ENCODE data around the gene PDE7B.

Gene PDE7B

GRCh38 chr6:136153707-136154375 lies 302.3 kb downstream of the PDE7B start:
- no peak for DNase-seq (ENCODE audit: low read depth)

GRCh38 chr6:136155191-136155590 lies 303.7 kb downstream of the PDE7B start:
- DNase-seq (ENCODE audit: low read depth) = no peak

- DNase-seq (ENCODE audit: low read depth) = no peak
Measured at GRCh38 chr6:136157743-136158142, 306.2 kb downstream of the PDE7B start.

- no peak for DNase-seq (ENCODE audit: low read depth)
Measured at GRCh38 chr6:136158387-136158821, 306.9 kb downstream of the PDE7B start.

- no peak for DNase-seq (ENCODE audit: low read depth)
Measured at GRCh38 chr6:136158971-136159370, 307.5 kb downstream of the PDE7B start.

GRCh38 chr6:136160250-136160649 lies 308.7 kb downstream of the PDE7B start:
- DNase-seq (ENCODE audit: low read depth) = no peak

GRCh38 chr6:136161950-136162349 lies 310.4 kb downstream of the PDE7B start:
- no peak for DNase-seq (ENCODE audit: low read depth)

- no peak for DNase-seq (ENCODE audit: low read depth)
Measured at GRCh38 chr6:136163260-136163659, 311.8 kb downstream of the PDE7B start.

GRCh38 chr6:136166815-136167214 lies 315.3 kb downstream of the PDE7B start:
- no peak for DNase-seq (ENCODE audit: low read depth)

- DNase-seq (ENCODE audit: low read depth) = no peak
Measured at GRCh38 chr6:136169394-136170148, 318.1 kb downstream of the PDE7B start.

GRCh38 chr6:136171231-136171630 lies 319.7 kb downstream of the PDE7B start:
- DNase-seq (ENCODE audit: low read depth) = no peak

- no peak for DNase-seq (ENCODE audit: low read depth)
Measured at GRCh38 chr6:136173519-136174507, 322.3 kb downstream of the PDE7B start.

- no peak for DNase-seq (ENCODE audit: low read depth)
Measured at GRCh38 chr6:136174510-136174909, 323.0 kb downstream of the PDE7B start.

GRCh38 chr6:136175873-136176272 lies 324.4 kb downstream of the PDE7B start:
- no peak for DNase-seq (ENCODE audit: low read depth)

GRCh38 chr6:136178749-136179148 lies 327.2 kb downstream of the PDE7B start:
- DNase-seq (ENCODE audit: low read depth) = no peak

- DNase-seq (ENCODE audit: low read depth) = no peak
Measured at GRCh38 chr6:136180704-136181511, 329.4 kb downstream of the PDE7B start.

GRCh38 chr6:136181512-136181833 lies 330.0 kb downstream of the PDE7B start:
- no peak for DNase-seq (ENCODE audit: low read depth)

- no peak for DNase-seq (ENCODE audit: low read depth)
Measured at GRCh38 chr6:136181861-136182260, 330.4 kb downstream of the PDE7B start.

GRCh38 chr6:136184738-136185137 lies 333.2 kb downstream of the PDE7B start:
- DNase-seq (ENCODE audit: low read depth) = no peak

GRCh38 chr6:136186363-136186762 lies 334.9 kb downstream of the PDE7B start:
- no peak for DNase-seq (ENCODE audit: low read depth)

- DNase-seq (ENCODE audit: low read depth) = no peak
Measured at GRCh38 chr6:136188486-136188885, 337.0 kb downstream of the PDE7B start.

GRCh38 chr6:136189104-136189503 lies 337.6 kb downstream of the PDE7B start:
- DNase-seq (ENCODE audit: low read depth) = no peak
